ENCODE results near the gene RPL28. TPM values are rescaled to one million over a fixed set of nuclear protein-coding genes. Genes with fewer than 3 reads are reported as not detected.

RPL28 gene
- total RNA-seq = 184 and 254 TPM in 2 replicates

DNA sequence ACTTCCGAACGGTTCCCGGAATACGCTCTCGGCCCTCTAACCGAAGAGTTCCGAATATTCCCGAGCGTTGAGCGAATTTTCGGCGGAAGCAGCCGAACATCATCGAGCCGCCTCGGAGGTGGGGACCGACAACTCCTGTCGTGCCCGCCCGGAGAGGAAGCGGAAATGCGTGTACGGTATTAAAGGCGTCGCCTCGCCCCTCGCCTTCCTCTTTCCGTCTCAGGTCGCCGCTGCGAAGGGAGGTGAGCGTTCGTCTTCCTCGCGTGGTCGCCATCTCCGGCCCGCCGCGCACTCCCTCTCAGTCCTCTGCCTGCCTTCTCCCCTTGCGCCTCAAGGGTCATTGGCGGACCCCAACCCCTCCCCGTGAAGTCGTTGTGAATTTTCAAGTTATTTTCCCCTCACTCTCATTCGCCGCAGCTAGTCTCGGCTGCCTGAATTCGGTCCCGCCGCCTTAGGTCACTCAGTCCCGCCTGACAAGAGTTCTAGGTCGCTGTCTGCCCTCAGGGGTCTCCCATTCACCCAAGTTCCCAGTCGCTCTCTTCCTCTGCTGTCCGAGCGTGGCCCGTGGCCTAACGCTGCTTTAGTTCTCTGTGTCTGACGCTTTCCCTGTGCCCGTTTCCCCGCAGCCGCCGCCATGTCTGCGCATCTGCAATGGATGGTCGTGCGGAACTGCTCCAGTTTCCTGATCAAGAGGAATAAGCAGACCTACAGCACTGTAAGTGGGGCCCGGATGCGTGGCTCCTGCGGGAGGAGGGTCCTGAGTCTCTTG is at the start of gene RPL28:
RPL28 (plus strand) TSS at position 209 of the 769 bp plus-strand sequence; CDS start at position 635, 426 bp downstream.

DNA sequence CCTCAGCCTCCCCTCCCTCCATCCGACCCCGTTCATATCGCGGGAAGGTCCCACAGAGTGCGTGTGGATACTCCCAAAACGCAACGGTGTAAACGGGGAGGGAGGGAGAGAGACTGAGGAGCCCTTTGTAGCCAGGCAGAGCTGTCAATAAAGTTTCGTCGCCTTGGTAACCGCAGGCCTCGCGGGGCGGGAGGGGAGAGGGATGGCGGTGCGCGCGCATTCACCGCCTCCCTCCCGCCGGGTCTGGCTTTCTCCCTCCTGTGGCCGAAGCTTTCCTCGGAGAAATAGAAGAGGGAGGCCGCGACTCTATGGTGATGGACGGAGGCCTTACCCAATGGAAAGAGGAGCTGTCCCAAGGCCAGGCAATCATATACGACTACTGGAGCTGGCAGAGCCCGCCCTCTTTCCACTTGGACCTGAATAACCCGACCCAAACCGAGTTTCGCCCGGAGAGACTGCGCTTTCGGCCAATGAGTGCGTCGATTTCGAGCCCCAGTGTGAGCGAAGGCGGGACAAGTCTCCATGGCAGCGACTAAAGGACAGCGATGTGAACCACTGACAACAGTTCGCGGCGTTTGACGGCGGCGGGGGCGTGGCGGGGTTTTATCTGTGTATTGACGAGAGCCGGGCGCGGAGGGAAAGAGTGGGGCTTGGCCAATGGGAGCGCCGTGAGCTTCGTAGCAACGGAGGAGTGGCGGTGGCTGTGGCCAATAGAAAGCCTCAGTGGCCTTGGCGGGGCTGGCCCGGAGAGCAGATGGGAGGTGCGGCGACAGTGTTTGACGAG is 46.4 kb upstream of the RPL28 start, which contains the start of gene KMT5C:
KMT5C (plus strand) TSS at position 772 of the 784 bp plus-strand sequence. CDS start 2,061 bp downstream, outside the sequence.

DNA sequence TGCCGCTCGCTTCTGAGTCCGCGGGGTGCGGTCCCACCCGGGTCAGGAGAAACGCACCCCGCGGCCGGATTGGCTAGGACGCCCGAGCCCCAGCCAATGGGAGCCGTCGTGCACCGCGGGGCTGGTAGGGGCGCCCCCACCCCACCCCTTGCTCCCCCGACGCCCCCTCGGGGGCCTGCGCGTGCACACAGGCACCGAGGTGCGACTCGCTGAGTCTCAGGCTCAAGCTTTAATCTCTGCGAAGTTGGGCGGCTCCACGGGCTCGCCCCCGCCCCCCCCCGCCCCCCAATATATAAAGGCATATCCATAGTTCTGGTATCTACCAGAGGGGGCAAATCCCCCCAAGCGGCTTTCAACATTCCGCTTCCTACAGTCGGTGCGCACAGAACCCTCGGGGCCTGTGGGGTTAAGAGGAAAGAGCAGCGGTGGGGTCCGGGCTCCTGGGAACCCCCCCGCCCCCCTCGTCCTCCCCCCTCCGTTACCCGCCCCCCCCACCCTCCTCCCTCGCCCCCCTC is 31.0 kb upstream of the RPL28 start, which contains the start of gene COX6B2:
COX6B2 (minus strand) TSS at position 22 of the 515 bp plus-strand sequence. CDS start 198 bp downstream, outside the sequence.

GRCh38 chr19:55362990-55363716 is 22.6 kb upstream of the RPL28 start, which contains the start of gene GARIN5B:
Gene GARIN5B (minus strand): TSS chr19:55363260. CDS start chr19:55363066, 194 bp downstream.

DNA sequence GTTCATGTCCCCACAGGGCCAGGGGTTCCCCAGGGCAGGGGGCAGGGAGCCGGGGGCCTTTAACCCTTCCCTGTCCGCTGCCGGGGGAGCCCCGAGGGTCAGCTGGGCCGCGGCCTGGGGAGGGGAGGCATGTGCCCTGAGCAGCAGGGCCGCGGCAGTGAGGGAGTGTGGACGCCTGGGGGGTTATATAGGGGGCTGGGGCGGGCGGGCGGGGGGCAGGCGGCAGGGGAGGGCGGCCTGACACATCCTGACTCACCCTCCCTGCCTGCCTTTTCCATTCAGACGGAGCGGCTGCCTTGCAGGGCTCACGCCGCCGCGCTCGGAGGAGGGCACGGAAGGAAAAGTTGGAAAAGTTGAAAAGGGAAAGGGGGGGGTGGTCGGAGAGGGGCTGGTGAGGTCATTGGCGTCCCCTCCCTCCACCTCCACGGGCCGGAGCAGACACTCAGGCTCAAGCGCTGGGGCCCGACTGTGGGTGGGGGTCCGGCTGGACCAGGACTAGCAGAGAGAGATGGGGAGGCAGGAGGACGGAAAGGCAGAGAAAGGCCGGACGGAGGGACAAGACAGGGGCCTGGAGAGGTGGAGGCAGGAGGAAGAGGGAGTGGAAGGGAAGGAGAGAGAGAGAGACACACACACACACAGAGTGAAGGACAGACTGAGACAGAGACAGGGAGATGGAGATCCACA is 15.3 kb upstream of the RPL28 start, which contains the start of gene IL11:
IL11 (minus strand) TSS at position 159 of the 684 bp plus-strand sequence; CDS start at position 6, 153 bp downstream.

GRCh38 chr19:55376241-55376933 is 9.3 kb upstream of the RPL28 start, which contains the start of gene TMEM190:
Gene TMEM190 (plus strand): TSS chr19:55376826. CDS start chr19:55376854, 28 bp downstream.

DNA sequence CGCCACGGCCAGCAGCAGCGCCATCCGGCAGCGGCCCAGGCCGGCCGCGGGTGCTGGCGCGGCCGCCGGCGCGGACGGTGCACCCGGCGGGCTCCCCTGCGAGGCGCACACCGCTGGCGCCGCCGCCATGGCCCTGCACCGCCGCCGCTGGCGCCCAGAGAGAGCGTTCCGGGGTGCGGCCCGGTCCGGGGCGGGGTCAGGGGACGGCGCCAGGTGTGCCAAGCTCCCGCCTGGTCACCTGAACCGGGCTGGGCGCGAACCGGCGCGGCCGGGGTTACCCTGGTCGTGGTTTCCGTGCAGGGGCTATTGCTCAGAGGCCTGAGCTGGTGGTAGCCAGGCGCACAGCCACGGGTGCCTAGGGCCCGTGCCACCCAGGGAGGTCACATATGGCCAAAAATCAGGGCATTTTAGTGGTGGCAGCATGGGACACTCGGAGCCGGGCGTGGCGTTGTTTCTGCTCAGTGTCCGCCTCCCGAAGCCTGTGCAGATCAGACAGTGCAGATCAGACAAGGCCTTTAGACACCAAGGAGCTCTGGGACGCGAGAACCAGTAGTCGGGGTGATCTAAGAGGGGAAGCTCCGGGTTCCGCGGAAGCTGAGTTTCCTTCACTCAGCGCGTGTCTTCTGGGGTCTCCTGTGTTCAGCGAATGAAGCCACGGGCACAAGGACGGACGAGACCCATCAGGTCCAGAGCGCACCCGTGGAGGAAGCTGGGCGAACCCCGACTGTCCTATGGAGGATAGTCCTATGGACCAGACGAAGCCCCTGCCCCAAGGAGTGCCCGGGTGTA is 1.4 kb upstream of the RPL28 start, which contains the start of gene TMEM238:
TMEM238 (minus strand) TSS at position 162 of the 789 bp plus-strand sequence; CDS start at position 129, 33 bp downstream.

DNA sequence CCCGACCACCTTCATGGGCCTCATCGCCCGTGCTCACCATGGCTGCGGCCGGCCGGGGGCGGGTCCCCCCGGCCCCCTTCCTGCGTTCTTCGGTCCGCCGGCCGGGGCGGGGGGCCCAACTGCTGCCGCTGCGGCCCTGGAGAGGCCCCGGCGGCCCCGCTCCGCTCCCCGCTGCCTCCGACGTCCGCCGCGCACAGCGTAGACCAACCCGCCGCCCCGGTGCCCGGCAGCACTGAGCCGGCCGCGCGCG is 21.7 kb downstream of the RPL28 start, which contains the start of gene UBE2S:
UBE2S (minus strand) TSS at position 239 of the 250 bp plus-strand sequence; CDS start at position 40, 199 bp downstream.

GRCh38 chr19:55443045-55443823 is 57.5 kb downstream of the RPL28 start, which contains the start of gene SHISA7:
Gene SHISA7 (minus strand): TSS chr19:55443300. CDS start chr19:55442863, 437 bp downstream.

Other genes with a start within 250 kb of the RPL28 start
- gene TNNT1, start 236.7 kb upstream of the RPL28 start, total RNA-seq = 0.65 and 0.97 TPM in 2 replicates
- not detected in 2 replicates for gene TNNI3, start 228.2 kb upstream of the RPL28 start, total RNA-seq
- gene DNAAF3, start 219.3 kb upstream of the RPL28 start, total RNA-seq = 0.24 TPM in 1 of 2 replicates, not detected in the other
- gene SYT5, start 205.6 kb upstream of the RPL28 start, total RNA-seq = not detected in 2 replicates
- 1.1 and 1.2 TPM in 2 replicates for gene PTPRH, start 176.4 kb upstream of the RPL28 start, total RNA-seq
- 1.6 and 3.6 TPM in 2 replicates for gene TMEM86B, start 157.2 kb upstream of the RPL28 start, total RNA-seq
- gene PPP6R1, start 126.9 kb upstream of the RPL28 start, total RNA-seq = 42.9 and 47.7 TPM in 2 replicates
- gene HSPBP1, start 105.8 kb upstream of the RPL28 start, total RNA-seq = 23.4 and 28.8 TPM in 2 replicates
- 4.9 and 5.1 TPM in 2 replicates for gene BRSK1, start 101.9 kb upstream of the RPL28 start, total RNA-seq
- not detected in 2 replicates for gene TMEM150B, start 60.6 kb upstream of the RPL28 start, total RNA-seq
- 6.5 and 8.0 TPM in 2 replicates for gene KMT5C, start 46.1 kb upstream of the RPL28 start, total RNA-seq
- not detected in 2 replicates for gene COX6B2, start 31.2 kb upstream of the RPL28 start, total RNA-seq
- gene GARIN5B, start 22.7 kb upstream of the RPL28 start, total RNA-seq = not detected in 2 replicates
- gene IL11, start 15.5 kb upstream of the RPL28 start, total RNA-seq = 1.8 and 3.9 TPM in 2 replicates
- not detected in 2 replicates for gene TMEM190, start 9.1 kb upstream of the RPL28 start, total RNA-seq
- 0.16 TPM in 1 of 2 replicates, not detected in the other for gene TMEM238, start 1.6 kb upstream of the RPL28 start, total RNA-seq
- 26.6 and 29.0 TPM in 2 replicates for gene UBE2S, start 21.9 kb downstream of the RPL28 start, total RNA-seq
- gene SHISA7, start 57.4 kb downstream of the RPL28 start, total RNA-seq = not detected in 2 replicates
- 80.3 and 91.3 TPM in 2 replicates for gene ISOC2, start 75.7 kb downstream of the RPL28 start, total RNA-seq
- not detected in 2 replicates for gene C19orf85, start 78.8 kb downstream of the RPL28 start, total RNA-seq
- 3.2 and 4.9 TPM in 2 replicates for gene ZNF628, start 90.7 kb downstream of the RPL28 start, total RNA-seq
- gene NAT14, start 99.3 kb downstream of the RPL28 start, total RNA-seq = 14.1 and 14.5 TPM in 2 replicates
- 48.0 and 60.0 TPM in 2 replicates for gene SSC5D, start 102.5 kb downstream of the RPL28 start, total RNA-seq
- 0.16 TPM in 1 of 2 replicates, not detected in the other for gene SBK2, start 151.2 kb downstream of the RPL28 start, total RNA-seq
- gene SBK3, start 159.6 kb downstream of the RPL28 start, total RNA-seq = 0.12 and 0.81 TPM in 2 replicates
- gene ZNF579, start 194.9 kb downstream of the RPL28 start, total RNA-seq = 8.9 and 9.4 TPM in 2 replicates
- 3.9 and 7.3 TPM in 2 replicates for gene FIZ1, start 213.6 kb downstream of the RPL28 start, total RNA-seq
- gene ZNF524, start 214.4 kb downstream of the RPL28 start, total RNA-seq = 10.2 and 10.4 TPM in 2 replicates
- 1.7 and 2.4 TPM in 2 replicates for gene ZNF865, start 219.7 kb downstream of the RPL28 start, total RNA-seq
- 7.0 and 8.5 TPM in 2 replicates for gene ZNF784, start 238.6 kb downstream of the RPL28 start, total RNA-seq